HEK293T (cell line): ENCODE results near the gene CLK3.

Source experiments
- CTCF ChIA-PET: fragments of 350-600 bp; formaldehyde crosslinking; extraction: SDS; loops from one replicate; lab custom pipeline; 2021; ENCODE audit warnings: antibody characterized with exemption, inconsistent platforms; lab: Yijun Ruan, JAX
- POLR2A ChIA-PET: fragments of 350-600 bp; formaldehyde crosslinking; extraction: SDS; loops from one replicate; lab custom pipeline; 2020; ENCODE audit warnings: antibody characterized with exemption, inconsistent platforms; lab: Yijun Ruan, JAX
- DNase-seq: peaks from one replicate; pipeline ENCODE4 v3.0.0; 2012; ENCODE audit warnings: mixed read lengths; ENCODE audit errors: extremely low spot score
- ARNT ChIP-seq: fragments of 450-650 bp; IDR thresholded peaks from 2 replicates; pipeline ENCODE4 v1.6.1; 2017; ENCODE audit warnings: mild to moderate bottlenecking
- BHLHE40 ChIP-seq: fragments of 450-650 bp; IDR thresholded peaks from 2 replicates; pipeline ENCODE4 v1.6.1; 2016; ENCODE audit warnings: mild to moderate bottlenecking, moderate library complexity, borderline replicate concordance
- CTBP1 ChIP-seq: fragments of 450-650 bp; IDR thresholded peaks from 2 replicates; pipeline ENCODE4 v1.6.1; 2016; ENCODE audit warnings: borderline replicate concordance
- ELF4 ChIP-seq: fragments of 450-650 bp; IDR thresholded peaks from 2 replicates; pipeline ENCODE4 v1.6.1; 2017; ENCODE audit warnings: antibody characterized with exemption
- FOXA1 ChIP-seq: fragments of 450-650 bp; IDR thresholded peaks from 2 replicates; pipeline ENCODE4 v1.6.1; 2016; ENCODE audit warnings: mild to moderate bottlenecking
- FOXK2 ChIP-seq: fragments of 450-650 bp; IDR thresholded peaks from 2 replicates; pipeline ENCODE4 v1.6.1; 2016; ENCODE audit warnings: mild to moderate bottlenecking
- FOXM1 ChIP-seq: fragments of 450-650 bp; IDR thresholded peaks from 2 replicates; pipeline ENCODE4 v1.6.1; 2017; ENCODE audit warnings: mild to moderate bottlenecking, borderline replicate concordance
- HDGF ChIP-seq: fragments of 450-650 bp; IDR thresholded peaks from 2 replicates; pipeline ENCODE4 v1.6.1; 2017; ENCODE audit warnings: antibody characterized with exemption, borderline replicate concordance
- L3MBTL2 ChIP-seq: fragments of 450-650 bp; conservative IDR thresholded peaks from 2 replicates; pipeline ENCODE4 v1.6.1; 2016; ENCODE audit warnings: mild to moderate bottlenecking
- LEF1 ChIP-seq: fragments of 450-650 bp; IDR thresholded peaks from 2 replicates; pipeline ENCODE4 v1.6.1; 2017; ENCODE audit warnings: mild to moderate bottlenecking, borderline replicate concordance
- NFRKB ChIP-seq: fragments of 450-650 bp; IDR thresholded peaks from 2 replicates; pipeline ENCODE4 v1.6.1; 2016; ENCODE audit warnings: mild to moderate bottlenecking, moderate library complexity
- SP1 ChIP-seq: fragments of 450-650 bp; IDR thresholded peaks from 2 replicates; pipeline ENCODE4 v1.6.1; 2017
- SUZ12 ChIP-seq: fragments of 450-650 bp; IDR thresholded peaks from 2 replicates; pipeline ENCODE4 v1.6.1; 2016; ENCODE audit warnings: mild to moderate bottlenecking
- TARDBP ChIP-seq: fragments of 450-650 bp; IDR thresholded peaks from 2 replicates; pipeline ENCODE4 v1.6.1; 2016
- ZNF384 ChIP-seq: fragments of 450-650 bp; IDR thresholded peaks from 2 replicates; pipeline ENCODE4 v1.6.1; 2016
- TF ChIP-seq, protein P1 (sequence below): fragments of 450-650 bp; IDR thresholded peaks from 2 replicates; pipeline ENCODE4 v1.6.1; 2016

The CLK3 gene

GRCh38 chr15:74620636-74621545 is 5.3 kb downstream of the CLK3 start:
- peak; percentile 83 for DNase-seq
- CTCF ChIA-PET: interaction anchor here (0.5 to 4.8 kb wide), 13 partner anchors 8 to 173 kb away, joined by 3 to 27 read pairs (median 4); no protein-coding TSS in a partner anchor
- TF ChIP-seq HDGF (peak; percentile 90; the same call in 1 of the 2 replicates), TARDBP (no peak), CTBP1 (no peak), L3MBTL2 (no peak)
- POLR2A ChIA-PET: interaction anchor here (0.6 to 0.7 kb wide), 2 partner anchors 11 to 139 kb away, joined by 3 to 5 read pairs; no protein-coding TSS in a partner anchor

GRCh38 chr15:74621546-74621920 is 5.9 kb downstream of the CLK3 start:
- POLR2A ChIA-PET: interaction anchor here (0.7 kb wide), 1 partner anchor 139 kb away, joined by 3 read pairs; no protein-coding TSS in a partner anchor
- DNase-seq: no peak
- CTCF ChIA-PET: interaction anchor here (0.5 to 2.5 kb wide), 13 partner anchors 8 to 172 kb away, joined by 3 to 27 read pairs (median 3); no protein-coding TSS in a partner anchor
- no peak for TF ChIP-seq ARNT
- no peak for TF ChIP-seq BHLHE40
- no peak for TF ChIP-seq SUZ12
- no peak for TF ChIP-seq SP1
- no peak for TF ChIP-seq TARDBP
- no peak for TF ChIP-seq FOXM1
- TF ChIP-seq HDGF: no peak
- no peak for TF ChIP-seq CTBP1
- no peak for TF ChIP-seq ZNF384
- no peak for TF ChIP-seq ELF4

DNA sequence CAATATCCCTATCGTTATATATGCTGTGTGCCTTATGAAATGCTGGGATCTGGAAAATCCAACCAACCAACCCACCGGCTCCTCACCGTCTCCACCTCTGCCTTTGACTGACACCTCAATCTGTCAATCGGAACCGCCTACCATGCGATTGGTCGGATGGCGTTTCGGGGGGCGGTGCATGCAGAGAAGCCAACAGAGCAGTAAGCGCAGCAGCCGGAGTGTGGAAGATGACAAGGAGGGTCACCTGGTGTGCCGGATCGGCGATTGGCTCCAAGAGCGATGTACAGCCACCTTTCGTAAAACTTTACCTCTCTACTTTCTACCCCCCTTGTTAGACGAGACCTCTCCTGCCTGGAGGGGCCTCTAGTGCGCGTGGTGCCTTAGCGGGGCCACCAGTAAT is 6.3 kb downstream of the CLK3 start:
- DNase-seq: no peak
- POLR2A ChIA-PET: no interaction called here
- CTCF ChIA-PET: interaction anchor here (0.6 to 2.5 kb wide), 8 partner anchors 9 to 194 kb away, joined by 3 to 27 read pairs (median 4); no protein-coding TSS in a partner anchor
- no peak for TF ChIP-seq TARDBP
- TF ChIP-seq, protein P1, sequence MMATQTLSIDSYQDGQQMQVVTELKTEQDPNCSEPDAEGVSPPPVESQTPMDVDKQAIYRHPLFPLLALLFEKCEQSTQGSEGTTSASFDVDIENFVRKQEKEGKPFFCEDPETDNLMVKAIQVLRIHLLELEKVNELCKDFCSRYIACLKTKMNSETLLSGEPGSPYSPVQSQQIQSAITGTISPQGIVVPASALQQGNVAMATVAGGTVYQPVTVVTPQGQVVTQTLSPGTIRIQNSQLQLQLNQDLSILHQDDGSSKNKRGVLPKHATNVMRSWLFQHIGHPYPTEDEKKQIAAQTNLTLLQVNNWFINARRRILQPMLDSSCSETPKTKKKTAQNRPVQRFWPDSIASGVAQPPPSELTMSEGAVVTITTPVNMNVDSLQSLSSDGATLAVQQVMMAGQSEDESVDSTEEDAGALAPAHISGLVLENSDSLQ: peak; percentile 92

GRCh38 chr15:74622758-74623157 is 7.1 kb downstream of the CLK3 start:
- ChIA-PET POLR2A (interaction anchor here (3.1 kb wide), 1 partner anchor 137 kb away, joined by 12 read pairs; no protein-coding TSS in a partner anchor), CTCF (interaction anchor here (0.9 to 2.5 kb wide), 4 partner anchors 9 to 146 kb away, joined by 3 to 27 read pairs (median 8); no protein-coding TSS in a partner anchor)
- no peak for TF ChIP-seq CTBP1
- TF ChIP-seq BHLHE40: no peak
- TF ChIP-seq L3MBTL2: no peak
- no peak for TF ChIP-seq FOXK2
- TF ChIP-seq HDGF: no peak
- no peak for TF ChIP-seq FOXA1
- no peak for TF ChIP-seq TARDBP
- TF ChIP-seq NFRKB: no peak
- no peak for TF ChIP-seq ELF4
- TF ChIP-seq ARNT: no peak
- TF ChIP-seq SUZ12: no peak
- no peak for TF ChIP-seq ZNF384
- TF ChIP-seq LEF1: no peak
- TF ChIP-seq FOXM1: no peak
- no peak for TF ChIP-seq SP1
- TF ChIP-seq, protein P1: no peak
- DNase-seq: no peak

DNA sequence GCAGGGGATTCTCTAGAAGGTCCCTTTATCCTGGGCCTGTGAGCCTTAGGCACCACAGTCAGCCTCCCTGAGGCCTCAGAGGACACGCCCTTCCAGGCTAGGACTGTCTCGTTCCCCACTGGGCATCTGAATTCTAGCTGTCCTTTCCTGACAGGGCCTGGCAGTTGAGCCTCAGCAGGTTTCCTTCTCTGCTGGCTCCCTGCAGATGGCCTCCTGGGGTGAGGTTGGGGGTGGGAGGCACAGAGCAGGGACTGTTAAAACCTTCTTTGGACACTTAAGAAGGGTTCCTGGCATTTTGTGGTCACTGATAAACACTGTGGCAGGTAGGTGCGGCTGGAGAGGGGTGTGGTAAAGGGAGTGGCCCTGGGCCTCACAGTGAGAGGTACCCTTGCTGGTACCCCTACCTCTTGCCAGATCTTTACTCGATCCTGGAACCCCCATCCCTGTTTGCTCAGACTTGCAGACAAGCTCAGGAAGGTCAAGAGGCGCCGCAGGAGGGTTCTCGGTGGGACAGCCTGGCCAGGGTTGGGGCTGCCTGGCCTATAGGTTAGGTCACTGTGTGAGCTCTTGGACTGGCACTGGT is 8.5 kb downstream of the CLK3 start:
- no peak for DNase-seq
- CTCF ChIA-PET: interaction anchor here (0.6 kb wide), 2 partner anchors 62 to 212 kb away, joined by 3 to 10 read pairs; no protein-coding TSS in a partner anchor
- POLR2A ChIA-PET: interaction anchor here (1.8 to 3.1 kb wide), 2 partner anchors 9 to 136 kb away, joined by 7 to 12 read pairs; partner anchors contain the start of gene CLK3
- TF ChIP-seq TARDBP (no peak), CTBP1 (no peak), LEF1 (no peak), ELF4 (no peak), SP1 (no peak), L3MBTL2 (no peak), BHLHE40 (no peak), SUZ12 (no peak), FOXK2 (no peak)
- TF ChIP-seq, protein P1: no peak

- TF ChIP-seq LEF1: no peak
- TF ChIP-seq FOXM1: no peak
- no peak for TF ChIP-seq L3MBTL2
- TF ChIP-seq CTBP1: no peak
- TF ChIP-seq, protein P1: no peak
- TF ChIP-seq HDGF: no peak
- no peak for TF ChIP-seq BHLHE40
- no peak for TF ChIP-seq FOXA1
- TF ChIP-seq ELF4: no peak
- no peak for TF ChIP-seq ARNT
- no peak for TF ChIP-seq FOXK2
- TF ChIP-seq TARDBP: no peak
- ChIA-PET POLR2A (interaction anchor here (1.8 to 3.1 kb wide), 2 partner anchors 11 to 134 kb away, joined by 7 to 12 read pairs; partner anchors contain the start of gene CLK3), CTCF (interaction anchor here (0.6 kb wide), 1 partner anchor 87 kb away, joined by 3 read pairs; no protein-coding TSS in a partner anchor)
- no peak for DNase-seq
These were observed 10.1 kb downstream of the CLK3 start for GRCh38 chr15:74625693-74626092.
